ENCODE results near the gene PRKCH. TPM values are rescaled to one million over a fixed set of nuclear protein-coding genes. Genes with fewer than 3 reads are reported as not detected.

PRKCH gene
- polyA plus RNA-seq, 4 donors, result 5.9 to 17.3 (median 12.9) TPM

DNA sequence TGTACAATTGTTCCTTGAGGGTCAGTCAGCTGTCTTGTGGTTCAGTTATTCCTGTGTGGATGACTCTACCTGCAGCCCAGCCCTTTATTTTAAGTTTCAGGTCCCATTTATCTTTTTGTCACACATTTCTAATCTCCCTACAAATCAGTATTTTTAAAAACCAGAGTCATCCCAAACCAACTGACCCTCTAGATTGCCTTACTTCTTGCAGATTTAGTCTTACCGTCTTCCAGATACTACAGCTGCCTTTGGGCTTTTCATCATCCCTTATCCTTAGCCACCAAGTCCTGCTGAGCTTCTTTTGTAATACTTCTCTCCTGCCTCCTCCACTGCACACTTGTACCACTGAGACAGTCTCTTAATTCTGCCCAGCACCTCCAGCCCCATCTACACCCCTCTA is 54.9 kb downstream of the PRKCH start:
- Histone ChIP-seq H3K4me1 (ENCODE audit: control insufficient read depth in 3 of 3, insufficient read depth in 2 of 3, low read depth in 1 of 3, low read length in 2 of 3) (peaks cover 0 to 2% (median 0%) of the 10 kb centered on the region in 3 donors), H3K36me3 (ENCODE audit: control insufficient read depth in 3 of 3, insufficient read depth in 2 of 3, low read depth in 1 of 3, low read length in 3 of 3) (no peaks in the 10 kb centered on the region), H3K9me3 (ENCODE audit: control insufficient read depth in 2 of 2, insufficient read depth in 1 of 2, low read depth in 1 of 2, low read length in 1 of 2) (peaks cover 0 to 37% of the 10 kb centered on the region in 2 donors), H3K27ac (ENCODE audit: low read depth in 1 of 3, low read length in 2 of 3) (no peak overlapping the region), H3K4me3 (ENCODE audit: low read depth in 1 of 3, low read length in 3 of 3) (no peak overlapping the region), H3K27me3 (ENCODE audit: control insufficient read depth in 3 of 3, insufficient read depth in 3 of 3, low read length in 3 of 3) (no peaks in the 10 kb centered on the region)
- no peak for FAIRE-seq
- WGBS, 3 donors, result 90 to 94% (median 94%) methylated on average over 1 of the region's 1 CpG
- DNase-seq, result no peak

DNA sequence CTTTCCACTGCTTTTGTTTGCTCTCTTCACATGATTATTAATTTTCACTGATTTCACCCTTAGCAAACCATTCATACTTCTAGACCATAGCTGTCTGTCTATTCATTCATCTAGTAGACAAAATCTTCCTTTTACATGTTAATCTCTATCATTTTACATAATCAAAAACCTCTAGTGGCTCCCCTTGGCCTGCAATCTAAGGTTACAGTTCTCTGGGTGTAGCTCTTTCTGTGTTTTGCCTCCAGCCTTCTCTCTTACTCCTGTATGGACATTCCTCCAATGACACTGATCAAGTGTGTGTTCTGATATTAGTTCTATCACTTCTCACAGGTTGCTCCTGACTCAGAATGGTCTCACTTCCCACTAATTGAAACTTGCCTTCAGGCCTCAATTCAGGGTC is 56.4 kb downstream of the PRKCH start:
- no peak for FAIRE-seq
- Histone ChIP-seq H3K36me3 (ENCODE audit: control insufficient read depth in 3 of 3, insufficient read depth in 2 of 3, low read depth in 1 of 3, low read length in 3 of 3) (no peaks in the 10 kb centered on the region), H3K27ac (ENCODE audit: low read depth in 1 of 3, low read length in 2 of 3) (no peak overlapping the region), H3K9me3 (ENCODE audit: control insufficient read depth in 2 of 2, insufficient read depth in 1 of 2, low read depth in 1 of 2, low read length in 1 of 2) (peaks cover 0 to 37% of the 10 kb centered on the region in 2 donors), H3K4me3 (ENCODE audit: low read depth in 1 of 3, low read length in 3 of 3) (no peak overlapping the region), H3K4me1 (ENCODE audit: control insufficient read depth in 3 of 3, insufficient read depth in 2 of 3, low read depth in 1 of 3, low read length in 2 of 3) (peaks cover 0 to 4% (median 3%) of the 10 kb centered on the region in 3 donors), H3K27me3 (ENCODE audit: control insufficient read depth in 3 of 3, insufficient read depth in 3 of 3, low read length in 3 of 3) (no peaks in the 10 kb centered on the region)
- no peak for DNase-seq

DNA sequence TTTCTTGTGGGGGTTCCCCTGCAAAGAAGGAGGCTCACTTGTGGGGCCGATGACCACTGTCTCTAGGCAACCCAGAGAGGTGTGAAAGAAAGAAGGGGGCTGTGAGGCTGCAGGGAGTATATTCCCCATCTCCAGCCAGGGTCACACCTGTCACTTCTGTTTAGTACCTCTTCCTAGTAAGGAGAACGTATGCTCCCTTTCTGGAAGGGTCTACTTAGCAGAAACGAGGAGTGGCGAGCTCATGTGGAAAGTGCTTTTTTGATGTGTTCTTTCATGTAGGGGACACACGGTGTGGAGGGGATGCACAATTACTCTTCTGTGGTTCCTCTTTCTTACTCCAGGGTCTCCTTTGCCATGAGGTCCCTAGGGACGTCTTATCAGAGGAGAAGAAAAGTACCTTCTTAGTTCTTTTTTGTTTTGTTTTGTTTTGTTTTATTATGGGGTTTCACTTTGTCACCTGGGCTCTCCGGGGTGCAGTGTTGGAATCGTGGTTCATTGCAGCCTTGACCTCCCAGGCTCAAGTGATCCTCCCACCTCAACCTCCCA is 58.3 kb downstream of the PRKCH start:
- Histone ChIP-seq H3K4me3 (ENCODE audit: low read depth in 1 of 3, low read length in 3 of 3) (no peak overlapping the region), H3K4me1 (ENCODE audit: control insufficient read depth in 3 of 3, insufficient read depth in 2 of 3, low read depth in 1 of 3, low read length in 2 of 3) (peaks cover 0 to 4% (median 3%) of the 10 kb centered on the region in 3 donors), H3K27me3 (ENCODE audit: control insufficient read depth in 3 of 3, insufficient read depth in 3 of 3, low read length in 3 of 3) (no peaks in the 10 kb centered on the region), H3K36me3 (ENCODE audit: control insufficient read depth in 3 of 3, insufficient read depth in 2 of 3, low read depth in 1 of 3, low read length in 3 of 3) (no peaks in the 10 kb centered on the region), H3K27ac (ENCODE audit: low read depth in 1 of 3, low read length in 2 of 3) (no peak overlapping the region), H3K9me3 (ENCODE audit: control insufficient read depth in 2 of 2, insufficient read depth in 1 of 2, low read depth in 1 of 2, low read length in 1 of 2) (peaks cover 0 to 17% of the 10 kb centered on the region in 2 donors)
- WGBS, 3 donors, result 73 to 82% (median 76%) methylated on average over 8 of the region's 8 CpGs
- FAIRE-seq (no peak), DNase-seq (no peak)

DNA sequence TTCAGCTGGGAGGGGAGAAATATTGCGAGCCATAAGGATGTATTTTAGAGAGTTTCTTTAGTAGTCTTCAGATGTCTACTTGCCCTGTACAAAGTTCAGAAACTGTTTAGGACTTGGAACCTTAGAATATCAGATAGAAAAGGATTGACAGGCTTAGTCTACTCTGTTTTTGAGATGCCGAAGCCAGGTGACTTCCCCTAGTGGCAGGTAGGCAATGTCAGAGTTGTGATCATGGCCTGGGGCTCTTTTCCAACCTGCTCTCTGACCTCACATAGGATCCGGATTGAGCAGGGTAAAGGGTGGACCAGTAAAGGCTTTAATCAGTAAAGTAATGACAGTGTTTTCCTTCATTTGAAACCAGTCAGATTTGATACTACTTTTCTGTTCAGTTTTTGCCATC is 59.6 kb downstream of the PRKCH start:
- Histone ChIP-seq H3K4me3 (ENCODE audit: low read depth in 1 of 3, low read length in 3 of 3) (no peak overlapping the region), H3K9me3 (ENCODE audit: control insufficient read depth in 2 of 2, insufficient read depth in 1 of 2, low read depth in 1 of 2, low read length in 1 of 2) (peaks cover 0 to 7% of the 10 kb centered on the region in 2 donors), H3K36me3 (ENCODE audit: control insufficient read depth in 3 of 3, insufficient read depth in 2 of 3, low read depth in 1 of 3, low read length in 3 of 3) (no peaks in the 10 kb centered on the region), H3K27me3 (ENCODE audit: control insufficient read depth in 3 of 3, insufficient read depth in 3 of 3, low read length in 3 of 3) (no peaks in the 10 kb centered on the region), H3K4me1 (ENCODE audit: control insufficient read depth in 3 of 3, insufficient read depth in 2 of 3, low read depth in 1 of 3, low read length in 2 of 3) (peaks cover 0 to 4% (median 3%) of the 10 kb centered on the region in 3 donors), H3K27ac (ENCODE audit: low read depth in 1 of 3, low read length in 2 of 3) (no peak overlapping the region)
- WGBS, 3 donors, result 36 to 65% (median 38%) methylated on average over 3 of the region's 3 CpGs
- DNase-seq (peak in 1 of 2 donors; percentile 53), FAIRE-seq (no peak)

DNA sequence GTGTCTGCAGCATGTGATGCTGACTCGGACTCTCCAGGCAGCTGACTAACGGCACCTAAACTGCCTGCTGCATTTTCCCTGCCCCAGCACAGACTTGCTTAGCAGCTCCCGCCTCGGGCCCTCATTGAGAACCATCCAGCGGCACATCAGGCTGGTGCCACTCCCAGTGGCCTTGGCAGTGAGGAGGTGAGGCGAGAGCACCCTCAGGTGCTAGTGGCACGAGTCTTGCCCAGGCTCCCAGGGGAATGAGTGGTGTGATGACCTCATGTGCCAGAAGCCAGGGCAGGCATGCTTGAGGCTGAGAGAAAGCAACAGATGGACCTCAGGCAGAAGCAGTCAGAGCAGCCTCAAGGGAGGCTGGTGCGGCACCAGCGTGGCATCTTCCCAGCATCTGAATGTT is 60.2 kb downstream of the PRKCH start:
- H3K27me3 ChIP-seq (ENCODE audit: control insufficient read depth in 3 of 3, insufficient read depth in 3 of 3, low read length in 3 of 3), result no peaks in the 10 kb centered on the region
- DNase-seq (no peak), FAIRE-seq (no peak)
- peaks cover 0 to 7% (median 3%) of the 10 kb centered on the region in 3 donors for H3K4me1 ChIP-seq (ENCODE audit: control insufficient read depth in 3 of 3, insufficient read depth in 2 of 3, low read depth in 1 of 3, low read length in 2 of 3)
- H3K4me3 ChIP-seq (ENCODE audit: low read depth in 1 of 3, low read length in 3 of 3), result no peak overlapping the region
- no peak overlapping the region for H3K27ac ChIP-seq (ENCODE audit: low read depth in 1 of 3, low read length in 2 of 3)
- WGBS, 3 donors, result 84 to 86% (median 84%) methylated on average over 9 of the region's 9 CpGs
- H3K9me3 ChIP-seq (ENCODE audit: control insufficient read depth in 2 of 2, insufficient read depth in 1 of 2, low read depth in 1 of 2, low read length in 1 of 2), result peaks cover 0 to 1% of the 10 kb centered on the region in 2 donors
- no peaks in the 10 kb centered on the region for H3K36me3 ChIP-seq (ENCODE audit: control insufficient read depth in 3 of 3, insufficient read depth in 2 of 3, low read depth in 1 of 3, low read length in 3 of 3)

DNA sequence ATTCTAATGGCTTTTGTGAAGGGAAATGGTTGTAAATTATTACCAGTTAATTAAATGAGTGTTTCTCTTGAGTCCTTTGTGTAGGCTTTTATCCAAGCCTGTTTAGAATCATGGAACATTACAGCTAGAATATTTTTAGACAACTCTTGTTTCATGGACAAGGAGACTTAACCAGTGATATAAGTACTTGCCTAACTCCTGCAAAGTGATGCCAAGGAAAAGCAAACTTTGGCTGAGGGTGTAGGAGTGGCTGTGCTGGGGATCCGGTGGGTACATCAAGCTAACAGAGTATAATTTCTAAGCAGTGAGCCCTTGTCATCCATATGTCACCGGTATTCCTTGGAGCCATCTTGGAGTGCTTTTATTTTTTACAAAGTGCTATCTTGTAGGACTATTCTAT is 61.5 kb downstream of the PRKCH start:
- FAIRE-seq, result no peak
- Histone ChIP-seq H3K4me1 (ENCODE audit: control insufficient read depth in 3 of 3, insufficient read depth in 2 of 3, low read depth in 1 of 3, low read length in 2 of 3) (peaks cover 0 to 7% (median 3%) of the 10 kb centered on the region in 3 donors), H3K36me3 (ENCODE audit: control insufficient read depth in 3 of 3, insufficient read depth in 2 of 3, low read depth in 1 of 3, low read length in 3 of 3) (no peaks in the 10 kb centered on the region), H3K27me3 (ENCODE audit: control insufficient read depth in 3 of 3, insufficient read depth in 3 of 3, low read length in 3 of 3) (no peaks in the 10 kb centered on the region), H3K9me3 (ENCODE audit: control insufficient read depth in 2 of 2, insufficient read depth in 1 of 2, low read depth in 1 of 2, low read length in 1 of 2) (no peaks in the 10 kb centered on the region), H3K27ac (ENCODE audit: low read depth in 1 of 3, low read length in 2 of 3) (no peak overlapping the region), H3K4me3 (ENCODE audit: low read depth in 1 of 3, low read length in 3 of 3) (no peak overlapping the region)
- no peak for DNase-seq
- WGBS, 3 donors, result 74 to 91% (median 85%) methylated on average over 2 of the region's 2 CpGs

DNA sequence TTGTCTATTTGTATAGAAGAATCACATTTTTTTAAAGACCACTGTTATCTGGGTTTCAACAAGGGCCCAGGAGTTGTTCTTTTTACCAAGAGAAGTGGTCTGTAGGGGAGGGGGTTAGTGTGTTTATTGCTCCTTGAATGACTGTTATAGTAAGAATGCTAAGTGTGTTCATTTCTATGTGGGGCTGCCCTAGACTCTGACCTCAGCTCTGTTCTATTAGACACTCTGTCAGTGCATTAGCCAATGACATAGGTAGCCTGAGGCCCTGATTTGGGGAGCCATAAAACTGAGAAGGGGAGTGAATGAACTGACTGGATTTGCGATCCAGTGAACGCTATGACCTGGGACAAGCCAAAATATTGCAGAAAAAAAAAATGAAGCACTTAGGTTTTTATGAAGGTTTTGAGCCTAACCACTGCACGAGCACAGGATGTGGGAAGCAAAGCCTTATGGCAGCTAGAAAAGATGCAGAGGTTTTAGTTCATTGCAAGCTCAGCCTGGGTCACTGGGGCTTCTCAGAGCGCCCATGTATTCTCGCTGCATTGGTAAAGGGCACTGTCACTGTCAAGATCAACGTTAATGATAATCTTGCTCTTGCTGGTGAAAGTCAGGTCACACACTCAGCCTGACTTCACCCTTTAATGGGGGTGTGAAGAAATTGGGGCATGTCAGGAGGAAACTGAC is 63.8 kb downstream of the PRKCH start:
- peaks cover 0 to 9% (median 3%) of the 10 kb centered on the region in 3 donors for H3K4me1 ChIP-seq (ENCODE audit: control insufficient read depth in 3 of 3, insufficient read depth in 2 of 3, low read depth in 1 of 3, low read length in 2 of 3)
- FAIRE-seq (no peak), DNase-seq (peak; percentile 17 to 49)
- H3K9me3 ChIP-seq (ENCODE audit: control insufficient read depth in 2 of 2, insufficient read depth in 1 of 2, low read depth in 1 of 2, low read length in 1 of 2), result no peaks in the 10 kb centered on the region
- no peak overlapping the region for H3K27ac ChIP-seq (ENCODE audit: low read depth in 1 of 3, low read length in 2 of 3)
- no peaks in the 10 kb centered on the region for H3K27me3 ChIP-seq (ENCODE audit: control insufficient read depth in 3 of 3, insufficient read depth in 3 of 3, low read length in 3 of 3)
- no peaks in the 10 kb centered on the region for H3K36me3 ChIP-seq (ENCODE audit: control insufficient read depth in 3 of 3, insufficient read depth in 2 of 3, low read depth in 1 of 3, low read length in 3 of 3)
- WGBS, 3 donors, result 47 to 58% (median 56%) methylated on average over 6 of the region's 6 CpGs
- no peak overlapping the region for H3K4me3 ChIP-seq (ENCODE audit: low read depth in 1 of 3, low read length in 3 of 3)

DNA sequence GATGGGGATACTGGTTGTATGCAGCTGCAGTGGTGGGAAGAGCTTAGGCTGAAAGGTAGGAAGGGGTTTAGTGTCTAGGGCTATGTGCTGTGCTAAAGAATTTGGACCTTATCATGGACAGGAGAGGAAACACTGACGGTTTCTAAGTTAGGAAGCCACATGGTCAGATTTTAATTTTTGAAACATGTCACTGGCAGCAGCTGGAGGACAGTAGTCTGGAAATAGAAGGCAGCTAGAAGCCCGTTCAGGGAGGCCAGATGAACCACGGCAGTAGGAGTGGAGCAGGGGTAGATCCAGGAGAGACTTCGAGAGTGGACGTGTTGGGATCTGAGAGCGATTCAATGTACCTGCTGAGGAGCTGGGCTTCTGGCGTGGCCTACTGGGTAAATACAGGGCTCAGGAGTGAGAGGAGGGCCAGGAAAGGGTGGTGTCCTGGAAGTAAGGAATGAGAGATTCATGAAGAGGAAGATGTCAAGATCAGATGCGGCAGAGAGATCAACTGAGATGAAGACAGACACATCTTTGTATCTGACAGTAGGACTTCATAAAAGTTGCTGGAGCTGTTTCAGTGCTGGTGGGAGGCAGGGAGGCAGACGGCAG is 64.9 kb downstream of the PRKCH start:
- 74 to 89% (median 82%) methylated on average over 9 of the region's 9 CpGs for WGBS, 3 donors
- Histone ChIP-seq H3K27ac (ENCODE audit: low read depth in 1 of 3, low read length in 2 of 3) (no peak overlapping the region), H3K9me3 (ENCODE audit: control insufficient read depth in 2 of 2, insufficient read depth in 1 of 2, low read depth in 1 of 2, low read length in 1 of 2) (no peaks in the 10 kb centered on the region), H3K4me1 (ENCODE audit: control insufficient read depth in 3 of 3, insufficient read depth in 2 of 3, low read depth in 1 of 3, low read length in 2 of 3) (peaks cover 0 to 9% (median 2%) of the 10 kb centered on the region in 3 donors), H3K4me3 (ENCODE audit: low read depth in 1 of 3, low read length in 3 of 3) (no peak overlapping the region), H3K27me3 (ENCODE audit: control insufficient read depth in 3 of 3, insufficient read depth in 3 of 3, low read length in 3 of 3) (no peaks in the 10 kb centered on the region), H3K36me3 (ENCODE audit: control insufficient read depth in 3 of 3, insufficient read depth in 2 of 3, low read depth in 1 of 3, low read length in 3 of 3) (no peaks in the 10 kb centered on the region)
- DNase-seq (no peak), FAIRE-seq (no peak)

Data from small intestine (tissue), 7 donors.